Mesothelial cell of epicardium (in vitro differentiated cells): ENCODE results near the gene CALCOCO1. TPM values are rescaled to one million over a fixed set of nuclear protein-coding genes. Genes with fewer than 3 reads are reported as not detected.
"Not testable (repeated sequence)": the region's sequence is repeated elsewhere in the genome, so short reads cannot be mapped to it uniquely, and the experiment has no call there.

Source experiments
- DNase-seq, 2 experiments: peaks; one replicate each; pipeline ENCODE4 v3.0.0; 2021; ENCODE audit warnings: low spot score in 2 of 2; ENCODE audit not compliant: unreplicated experiment in 2 of 2
- H3K27ac Mint-ChIP-seq: 2 replicates; pipeline ENCODE4 v1.8.0; 2021; ENCODE audit warnings: mixed read lengths
- H3K27me3 Mint-ChIP-seq: 2 replicates; pipeline ENCODE4 v1.8.0; 2021; ENCODE audit warnings: low read depth, mixed read lengths
- H3K36me3 Mint-ChIP-seq: 2 replicates; pipeline ENCODE4 v1.8.0; 2021; ENCODE audit warnings: mixed read lengths
- H3K4me1 Mint-ChIP-seq: 2 replicates; pipeline ENCODE4 v1.8.0; 2021; ENCODE audit warnings: mixed read lengths
- H3K4me3 Mint-ChIP-seq: 2 replicates; pipeline ENCODE4 v1.8.0; 2021; ENCODE audit warnings: mild to moderate bottlenecking, moderate library complexity, mixed read lengths
- H3K9me3 Mint-ChIP-seq: 2 replicates; pipeline ENCODE4 v1.8.0; 2021; ENCODE audit warnings: mixed read lengths
- CTCF ChIP-seq: fragments of 200-600 bp; sonication (generic); IDR thresholded peaks from one replicate; pipeline ENCODE4 v1.5.0; 2021; ENCODE audit warnings: antibody characterized with exemption; ENCODE audit not compliant: unreplicated experiment
- total RNA-seq: library from RNA; stranded (reverse); gene quantifications from 3 replicates; pipeline ENCODE4 v1.2.1, GENCODE V29; 2021

CALCOCO1 gene
- total RNA-seq, 1 donor from 2014 or later, result 130 TPM

DNA sequence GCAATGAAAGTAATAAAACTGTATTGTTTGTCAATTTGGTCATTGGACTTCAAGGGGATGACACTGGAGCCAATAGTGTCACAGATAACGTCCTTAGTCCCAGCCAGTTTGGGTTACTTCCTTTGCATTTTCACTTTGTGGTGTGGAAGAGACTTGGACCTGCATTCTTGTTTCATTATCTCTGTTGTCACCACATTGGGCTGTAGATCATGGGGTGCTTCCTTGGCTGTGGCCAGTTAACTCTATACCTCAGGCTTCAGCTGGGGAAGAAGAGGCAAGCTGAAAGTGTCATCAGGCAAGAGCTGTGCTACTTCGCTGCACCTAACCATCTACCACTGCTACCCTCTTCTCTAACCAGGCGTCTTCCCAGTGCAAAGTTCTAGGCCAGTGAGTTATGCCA, 39.6 kb upstream of the CALCOCO1 start:
- peaks cover 2% of the 10 kb centered on the region for H3K36me3 Mint-ChIP-seq
- H3K27ac Mint-ChIP-seq, result no peak overlapping the region
- DNase-seq, result no peak
- H3K4me3 Mint-ChIP-seq, result no peak overlapping the region
- peaks cover 18% of the 10 kb centered on the region for H3K4me1 Mint-ChIP-seq
- peaks cover 3% of the 10 kb centered on the region for H3K9me3 Mint-ChIP-seq
- peaks cover 86% of the 10 kb centered on the region for H3K27me3 Mint-ChIP-seq
- no peak for TF ChIP-seq CTCF

- H3K4me3 Mint-ChIP-seq, result no peak overlapping the region
- TF ChIP-seq CTCF, result no peak
- peaks cover 86% of the 10 kb centered on the region for H3K27me3 Mint-ChIP-seq
- peaks cover 14% of the 10 kb centered on the region for H3K4me1 Mint-ChIP-seq
- H3K9me3 Mint-ChIP-seq, result peaks cover 3% of the 10 kb centered on the region
- peaks cover 2% of the 10 kb centered on the region for H3K36me3 Mint-ChIP-seq
- no peak for DNase-seq
- H3K27ac Mint-ChIP-seq, result no peak overlapping the region
These were observed 38.6 kb upstream of the CALCOCO1 start for GRCh38 chr12:53765891-53766290.

- Mint-ChIP-seq H3K27ac (no peak overlapping the region), H3K27me3 (peaks cover 90% of the 10 kb centered on the region), H3K4me1 (peaks cover 11% of the 10 kb centered on the region), H3K36me3 (peaks cover 2% of the 10 kb centered on the region), H3K4me3 (no peak overlapping the region), H3K9me3 (peaks cover 3% of the 10 kb centered on the region)
- no peak for DNase-seq
- no peak for TF ChIP-seq CTCF
These were observed 37.4 kb upstream of the CALCOCO1 start for GRCh38 chr12:53764615-53765014.

DNA sequence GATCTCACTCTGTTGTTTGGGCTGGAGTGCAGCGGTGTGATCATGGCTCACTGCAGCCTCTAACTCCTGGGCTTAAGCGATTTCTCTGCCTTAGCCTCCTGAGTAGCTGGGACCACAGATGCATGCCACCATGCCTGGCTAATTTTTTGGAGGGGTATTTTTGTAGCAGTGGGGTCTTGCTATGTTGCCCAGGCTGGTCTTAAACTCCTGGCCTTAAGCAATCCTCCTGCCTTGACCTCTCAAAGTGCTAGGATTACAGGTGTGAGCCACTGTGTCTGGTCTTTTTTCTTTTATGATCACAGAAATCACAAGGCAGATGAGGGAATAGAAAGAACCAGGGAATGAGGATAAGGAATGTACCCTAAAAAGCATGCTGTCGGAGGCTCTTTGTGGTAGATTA, 35.5 kb upstream of the CALCOCO1 start:
- H3K9me3 Mint-ChIP-seq, H3K4me3 Mint-ChIP-seq, DNase-seq, H3K27ac Mint-ChIP-seq, H3K36me3 Mint-ChIP-seq: not testable (repeated sequence)
- peaks cover 92% of the 10 kb centered on the region for H3K27me3 Mint-ChIP-seq
- H3K4me1 Mint-ChIP-seq, result peaks cover 29% of the 10 kb centered on the region

DNA sequence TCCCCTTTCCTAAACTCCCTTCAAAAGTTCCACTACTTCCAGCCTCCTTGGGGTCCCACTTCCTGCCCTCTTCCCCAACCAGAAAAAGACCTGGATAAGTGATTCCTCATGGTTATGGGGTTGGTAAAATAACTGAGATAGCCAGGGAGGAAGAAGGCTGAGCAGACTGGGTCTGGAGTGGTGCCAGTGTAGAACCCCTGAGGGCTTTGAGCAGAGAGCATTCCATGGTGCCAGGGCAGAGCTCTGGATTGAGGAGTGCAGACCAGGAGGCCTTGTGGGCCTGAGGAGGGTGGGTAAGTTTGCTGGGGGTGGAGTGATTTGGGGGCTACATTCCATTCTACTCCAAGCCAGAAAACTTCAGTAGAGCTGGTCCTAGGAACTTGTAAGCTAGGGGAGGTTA, 34.1 kb upstream of the CALCOCO1 start:
- peaks cover 92% of the 10 kb centered on the region for H3K27me3 Mint-ChIP-seq
- peaks cover 2% of the 10 kb centered on the region for H3K36me3 Mint-ChIP-seq
- DNase-seq, result no peak
- no peak overlapping the region for H3K4me3 Mint-ChIP-seq
- H3K9me3 Mint-ChIP-seq, result peaks cover 3% of the 10 kb centered on the region
- H3K27ac Mint-ChIP-seq, result no peak overlapping the region
- peaks cover 40% of the 10 kb centered on the region for H3K4me1 Mint-ChIP-seq
- TF ChIP-seq CTCF, result no peak

GRCh38 chr12:53759261-53759660, 32.0 kb upstream of the CALCOCO1 start:
- no peak for TF ChIP-seq CTCF
- no peak overlapping the region for H3K27ac Mint-ChIP-seq
- H3K36me3 Mint-ChIP-seq, result peaks cover 2% of the 10 kb centered on the region
- H3K9me3 Mint-ChIP-seq, result peaks cover 3% of the 10 kb centered on the region
- H3K4me1 Mint-ChIP-seq, result peaks cover 50% of the 10 kb centered on the region
- DNase-seq, result no peak
- no peak overlapping the region for H3K4me3 Mint-ChIP-seq
- peaks cover 84% of the 10 kb centered on the region for H3K27me3 Mint-ChIP-seq
